RWPE2 (cell line): ENCODE data around the gene MYO1E.

ENCODE experiments used
- ATAC-seq: fragments of 200-7000 bp; cut with Tn5 transposase; 3 replicates; pipeline ENCODE4 v1.9.1; 2021; ENCODE audit warnings: low read depth
- DNase-seq: peaks from one replicate; pipeline ENCODE4 v3.0.0-alpha.2; 2020; ENCODE audit warnings: low spot score
- H3K27ac ChIP-seq: fragments of 450-650 bp; 2 replicates; pipeline ENCODE4 v1.5.1; 2017; ENCODE audit warnings: mild to moderate bottlenecking; ENCODE audit not compliant: poor library complexity, severe bottlenecking
- H3K27me3 ChIP-seq: fragments of 250-450 bp; sonication (Bioruptor Pico); 2 replicates; pipeline ENCODE4 v1.5.1; 2021; ENCODE audit warnings: mild to moderate bottlenecking, moderate library complexity; ENCODE audit not compliant: insufficient read depth, poor library complexity, severe bottlenecking
- H3K36me3 ChIP-seq: fragments of 250-450 bp; sonication (Bioruptor Pico); 2 replicates; pipeline ENCODE4 v1.5.1; 2020; ENCODE audit warnings: low read depth, mild to moderate bottlenecking, moderate library complexity
- H3K4me1 ChIP-seq: fragments of 250-450 bp; sonication (Bioruptor Pico); 2 replicates; pipeline ENCODE4 v1.5.1; 2021; ENCODE audit warnings: mild to moderate bottlenecking, moderate library complexity; ENCODE audit not compliant: insufficient read depth, poor library complexity, severe bottlenecking
- H3K4me3 ChIP-seq: fragments of 250-450 bp; sonication (Bioruptor Pico); 2 replicates; pipeline ENCODE4 v1.5.1; 2021; ENCODE audit warnings: mild to moderate bottlenecking, moderate library complexity; ENCODE audit not compliant: severe bottlenecking
- H3K9me3 ChIP-seq: fragments of 250-450 bp; sonication (Bioruptor Pico); 2 replicates; pipeline ENCODE4 v1.5.1; 2021; ENCODE audit warnings: mild to moderate bottlenecking, moderate library complexity; ENCODE audit not compliant: severe bottlenecking
- CTCF ChIP-seq: fragments of 450-650 bp; IDR thresholded peaks from one replicate; pipeline ENCODE4 v1.5.1; 2017; ENCODE audit warnings: mild to moderate bottlenecking, moderate library complexity; ENCODE audit not compliant: poor library complexity, severe bottlenecking

MYO1E gene

GRCh38 chr15:59243622-59244021 is 129.0 kb downstream of the MYO1E start:
- Histone ChIP-seq H3K4me1 (no peaks in the 10 kb centered on the region), H3K9me3 (no peaks in the 10 kb centered on the region), H3K27me3 (no peaks in the 10 kb centered on the region), H3K36me3 (peaks cover 80% of the 10 kb centered on the region), H3K27ac (no peak overlapping the region), H3K4me3 (no peak overlapping the region)
- DNase-seq (no peak), ATAC-seq (no peak)
- no peak for TF ChIP-seq CTCF

- no peak for TF ChIP-seq CTCF
- DNase-seq (no peak), ATAC-seq (no peak)
- no peak overlapping the region for H3K4me3 ChIP-seq
- no peak overlapping the region for H3K27ac ChIP-seq
- H3K36me3 ChIP-seq: peaks cover 85% of the 10 kb centered on the region
- H3K9me3 ChIP-seq: no peaks in the 10 kb centered on the region
- no peaks in the 10 kb centered on the region for H3K27me3 ChIP-seq
- peaks cover 4% of the 10 kb centered on the region for H3K4me1 ChIP-seq
Measured at GRCh38 chr15:59242649-59243048, 130.0 kb downstream of the MYO1E start.

GRCh38 chr15:59240036-59240435 is 132.6 kb downstream of the MYO1E start:
- H3K9me3 ChIP-seq: no peaks in the 10 kb centered on the region
- no peak for TF ChIP-seq CTCF
- DNase-seq: no peak
- ATAC-seq: no peak
- no peak overlapping the region for H3K4me3 ChIP-seq
- H3K4me1 ChIP-seq: peaks cover 4% of the 10 kb centered on the region
- H3K27ac ChIP-seq: no peak overlapping the region
- H3K36me3 ChIP-seq: peaks cover 78% of the 10 kb centered on the region
- H3K27me3 ChIP-seq: no peaks in the 10 kb centered on the region

- H3K4me3 ChIP-seq: no peak overlapping the region
- ATAC-seq (peak; percentile 31; the same call in 2 of the 3 replicates), DNase-seq (no peak)
- H3K9me3 ChIP-seq: no peaks in the 10 kb centered on the region
- peaks cover 8% of the 10 kb centered on the region for H3K4me1 ChIP-seq
- H3K36me3 ChIP-seq: peaks cover 69% of the 10 kb centered on the region
- no peak for TF ChIP-seq CTCF
- no peaks in the 10 kb centered on the region for H3K27me3 ChIP-seq
- H3K27ac ChIP-seq: no peak overlapping the region
Measured at GRCh38 chr15:59237924-59238331, 134.7 kb downstream of the MYO1E start.

GRCh38 chr15:59237119-59237855 is 135.4 kb downstream of the MYO1E start:
- Histone ChIP-seq H3K27ac (no peak overlapping the region), H3K27me3 (no peaks in the 10 kb centered on the region), H3K4me1 (peaks cover 11% of the 10 kb centered on the region), H3K36me3 (peaks cover 68% of the 10 kb centered on the region), H3K9me3 (no peaks in the 10 kb centered on the region), H3K4me3 (no peak overlapping the region)
- DNase-seq (no peak), ATAC-seq (no peak)
- TF ChIP-seq CTCF: no peak
